ENCODE data around the gene CLCA4. TPM values are rescaled to one million over a fixed set of nuclear protein-coding genes. Genes with fewer than 3 reads are reported as not detected.

CLCA4 gene, protein sequence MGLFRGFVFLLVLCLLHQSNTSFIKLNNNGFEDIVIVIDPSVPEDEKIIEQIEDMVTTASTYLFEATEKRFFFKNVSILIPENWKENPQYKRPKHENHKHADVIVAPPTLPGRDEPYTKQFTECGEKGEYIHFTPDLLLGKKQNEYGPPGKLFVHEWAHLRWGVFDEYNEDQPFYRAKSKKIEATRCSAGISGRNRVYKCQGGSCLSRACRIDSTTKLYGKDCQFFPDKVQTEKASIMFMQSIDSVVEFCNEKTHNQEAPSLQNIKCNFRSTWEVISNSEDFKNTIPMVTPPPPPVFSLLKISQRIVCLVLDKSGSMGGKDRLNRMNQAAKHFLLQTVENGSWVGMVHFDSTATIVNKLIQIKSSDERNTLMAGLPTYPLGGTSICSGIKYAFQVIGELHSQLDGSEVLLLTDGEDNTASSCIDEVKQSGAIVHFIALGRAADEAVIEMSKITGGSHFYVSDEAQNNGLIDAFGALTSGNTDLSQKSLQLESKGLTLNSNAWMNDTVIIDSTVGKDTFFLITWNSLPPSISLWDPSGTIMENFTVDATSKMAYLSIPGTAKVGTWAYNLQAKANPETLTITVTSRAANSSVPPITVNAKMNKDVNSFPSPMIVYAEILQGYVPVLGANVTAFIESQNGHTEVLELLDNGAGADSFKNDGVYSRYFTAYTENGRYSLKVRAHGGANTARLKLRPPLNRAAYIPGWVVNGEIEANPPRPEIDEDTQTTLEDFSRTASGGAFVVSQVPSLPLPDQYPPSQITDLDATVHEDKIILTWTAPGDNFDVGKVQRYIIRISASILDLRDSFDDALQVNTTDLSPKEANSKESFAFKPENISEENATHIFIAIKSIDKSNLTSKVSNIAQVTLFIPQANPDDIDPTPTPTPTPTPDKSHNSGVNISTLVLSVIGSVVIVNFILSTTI
- total RNA-seq (2014; rRNA removed; shearing (Covaris generic)): not detected in 2 replicates
- not detected in 2 replicates for polyA plus RNA-seq (2016; fragmentation: Nextera tagmentation; extraction: Ambion mirVana)
- long read RNA-seq: 0 reads

DNA sequence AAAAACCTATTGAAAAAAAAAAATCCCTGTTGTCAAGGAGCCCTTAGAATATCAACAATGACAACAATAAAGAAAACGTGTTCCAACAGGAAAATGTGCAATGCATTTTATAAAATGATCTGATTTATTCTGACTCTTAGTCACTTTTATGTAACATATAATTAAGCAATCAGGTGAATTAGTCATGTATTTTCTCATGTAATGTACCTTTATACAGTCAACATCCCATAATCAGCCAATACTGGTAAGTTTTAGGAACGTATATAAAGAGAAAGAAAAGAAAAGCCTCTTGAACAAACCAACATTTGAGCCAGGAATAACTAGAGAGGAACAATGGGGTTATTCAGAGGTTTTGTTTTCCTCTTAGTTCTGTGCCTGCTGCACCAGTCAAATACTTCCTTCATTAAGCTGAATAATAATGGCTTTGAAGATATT is at the start of gene CLCA4:
Gene CLCA4 (plus strand): TSS at position 292 of the 435 bp plus-strand sequence. CDS start 42 bp downstream, at position 334.
- H3K4me2 ChIP-seq: no peak within 1 kb of the TSS
- H2AFZ ChIP-seq: no peak within 1 kb of the TSS
- Mint-ChIP-seq H3K36me3 (ENCODE audit: low read depth) (no peaks in the 10 kb centered on the region), H3K27me3 (ENCODE audit: insufficient read depth, low read depth, poor library complexity) (peaks cover 1% of the 10 kb centered on the region), H3K4me3 (no peak within 1 kb of the TSS), H3K27ac (no peak within 1 kb of the TSS), H3K4me1 (peaks cover 13% of the 10 kb centered on the region), H3K9me3 (0 out of 3 replicates have a peak, but pooled peaks cover 3% of the 10 kb centered on the region)
- no peaks in the 10 kb centered on the region for H3K9me2 ChIP-seq (ENCODE audit: insufficient read depth)
- peaks cover 14% of the 10 kb centered on the region for H3K4me1 ChIP-seq (ENCODE audit: insufficient read depth)
- no peak within 1 kb of the TSS for H3K27ac ChIP-seq (ENCODE audit: low read depth)
- H3F3A ChIP-seq (replicated peaks; ENCODE audit: low read depth): no peaks in the 10 kb centered on the region
- H4K20me1 ChIP-seq (replicated peaks; ENCODE audit: insufficient read depth): no peaks in the 10 kb centered on the region
- no peaks in the 10 kb centered on the region for H3K79me2 ChIP-seq (replicated peaks; ENCODE audit: insufficient read depth)
- H3K4me3 ChIP-seq: no peak within 1 kb of the TSS
- ATAC-seq (no peak), DNase-seq (ENCODE audit: low spot score) (no peak)
- H3K27me3 ChIP-seq (ENCODE audit: insufficient read depth): no peaks in the 10 kb centered on the region
- TF ChIP-seq, protein P1, sequence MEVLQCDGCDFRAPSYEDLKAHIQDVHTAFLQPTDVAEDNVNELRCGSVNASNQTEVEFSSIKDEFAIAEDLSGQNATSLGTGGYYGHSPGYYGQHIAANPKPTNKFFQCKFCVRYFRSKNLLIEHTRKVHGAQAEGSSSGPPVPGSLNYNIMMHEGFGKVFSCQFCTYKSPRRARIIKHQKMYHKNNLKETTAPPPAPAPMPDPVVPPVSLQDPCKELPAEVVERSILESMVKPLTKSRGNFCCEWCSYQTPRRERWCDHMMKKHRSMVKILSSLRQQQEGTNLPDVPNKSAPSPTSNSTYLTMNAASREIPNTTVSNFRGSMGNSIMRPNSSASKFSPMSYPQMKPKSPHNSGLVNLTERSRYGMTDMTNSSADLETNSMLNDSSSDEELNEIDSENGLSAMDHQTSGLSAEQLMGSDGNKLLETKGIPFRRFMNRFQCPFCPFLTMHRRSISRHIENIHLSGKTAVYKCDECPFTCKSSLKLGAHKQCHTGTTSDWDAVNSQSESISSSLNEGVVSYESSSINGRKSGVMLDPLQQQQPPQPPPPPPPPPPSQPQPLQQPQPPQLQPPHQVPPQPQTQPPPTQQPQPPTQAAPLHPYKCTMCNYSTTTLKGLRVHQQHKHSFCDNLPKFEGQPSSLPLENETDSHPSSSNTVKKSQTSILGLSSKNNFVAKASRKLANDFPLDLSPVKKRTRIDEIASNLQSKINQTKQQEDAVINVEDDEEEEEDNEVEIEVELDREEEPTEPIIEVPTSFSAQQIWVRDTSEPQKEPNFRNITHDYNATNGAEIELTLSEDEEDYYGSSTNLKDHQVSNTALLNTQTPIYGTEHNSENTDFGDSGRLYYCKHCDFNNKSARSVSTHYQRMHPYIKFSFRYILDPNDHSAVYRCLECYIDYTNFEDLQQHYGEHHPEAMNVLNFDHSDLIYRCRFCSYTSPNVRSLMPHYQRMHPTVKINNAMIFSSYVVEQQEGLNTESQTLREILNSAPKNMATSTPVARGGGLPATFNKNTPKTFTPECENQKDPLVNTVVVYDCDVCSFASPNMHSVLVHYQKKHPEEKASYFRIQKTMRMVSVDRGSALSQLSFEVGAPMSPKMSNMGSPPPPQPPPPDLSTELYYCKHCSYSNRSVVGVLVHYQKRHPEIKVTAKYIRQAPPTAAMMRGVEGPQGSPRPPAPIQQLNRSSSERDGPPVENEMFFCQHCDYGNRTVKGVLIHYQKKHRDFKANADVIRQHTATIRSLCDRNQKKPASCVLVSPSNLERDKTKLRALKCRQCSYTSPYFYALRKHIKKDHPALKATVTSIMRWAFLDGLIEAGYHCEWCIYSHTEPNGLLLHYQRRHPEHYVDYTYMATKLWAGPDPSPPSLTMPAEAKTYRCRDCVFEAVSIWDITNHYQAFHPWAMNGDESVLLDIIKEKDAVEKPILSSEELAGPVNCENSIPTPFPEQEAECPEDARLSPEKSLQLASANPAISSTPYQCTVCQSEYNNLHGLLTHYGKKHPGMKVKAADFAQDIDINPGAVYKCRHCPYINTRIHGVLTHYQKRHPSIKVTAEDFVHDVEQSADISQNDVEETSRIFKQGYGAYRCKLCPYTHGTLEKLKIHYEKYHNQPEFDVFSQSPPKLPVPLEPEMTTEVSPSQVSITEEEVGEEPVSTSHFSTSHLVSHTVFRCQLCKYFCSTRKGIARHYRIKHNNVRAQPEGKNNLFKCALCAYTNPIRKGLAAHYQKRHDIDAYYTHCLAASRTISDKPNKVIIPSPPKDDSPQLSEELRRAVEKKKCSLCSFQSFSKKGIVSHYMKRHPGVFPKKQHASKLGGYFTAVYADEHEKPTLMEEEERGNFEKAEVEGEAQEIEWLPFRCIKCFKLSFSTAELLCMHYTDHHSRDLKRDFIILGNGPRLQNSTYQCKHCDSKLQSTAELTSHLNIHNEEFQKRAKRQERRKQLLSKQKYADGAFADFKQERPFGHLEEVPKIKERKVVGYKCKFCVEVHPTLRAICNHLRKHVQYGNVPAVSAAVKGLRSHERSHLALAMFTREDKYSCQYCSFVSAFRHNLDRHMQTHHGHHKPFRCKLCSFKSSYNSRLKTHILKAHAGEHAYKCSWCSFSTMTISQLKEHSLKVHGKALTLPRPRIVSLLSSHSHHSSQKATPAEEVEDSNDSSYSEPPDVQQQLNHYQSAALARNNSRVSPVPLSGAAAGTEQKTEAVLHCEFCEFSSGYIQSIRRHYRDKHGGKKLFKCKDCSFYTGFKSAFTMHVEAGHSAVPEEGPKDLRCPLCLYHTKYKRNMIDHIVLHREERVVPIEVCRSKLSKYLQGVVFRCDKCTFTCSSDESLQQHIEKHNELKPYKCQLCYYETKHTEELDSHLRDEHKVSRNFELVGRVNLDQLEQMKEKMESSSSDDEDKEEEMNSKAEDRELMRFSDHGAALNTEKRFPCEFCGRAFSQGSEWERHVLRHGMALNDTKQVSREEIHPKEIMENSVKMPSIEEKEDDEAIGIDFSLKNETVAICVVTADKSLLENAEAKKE (CRISPR knock-in tag; IDR thresholded peaks at IDR 0.05): no peak
- TF ChIP-seq, protein P2, sequence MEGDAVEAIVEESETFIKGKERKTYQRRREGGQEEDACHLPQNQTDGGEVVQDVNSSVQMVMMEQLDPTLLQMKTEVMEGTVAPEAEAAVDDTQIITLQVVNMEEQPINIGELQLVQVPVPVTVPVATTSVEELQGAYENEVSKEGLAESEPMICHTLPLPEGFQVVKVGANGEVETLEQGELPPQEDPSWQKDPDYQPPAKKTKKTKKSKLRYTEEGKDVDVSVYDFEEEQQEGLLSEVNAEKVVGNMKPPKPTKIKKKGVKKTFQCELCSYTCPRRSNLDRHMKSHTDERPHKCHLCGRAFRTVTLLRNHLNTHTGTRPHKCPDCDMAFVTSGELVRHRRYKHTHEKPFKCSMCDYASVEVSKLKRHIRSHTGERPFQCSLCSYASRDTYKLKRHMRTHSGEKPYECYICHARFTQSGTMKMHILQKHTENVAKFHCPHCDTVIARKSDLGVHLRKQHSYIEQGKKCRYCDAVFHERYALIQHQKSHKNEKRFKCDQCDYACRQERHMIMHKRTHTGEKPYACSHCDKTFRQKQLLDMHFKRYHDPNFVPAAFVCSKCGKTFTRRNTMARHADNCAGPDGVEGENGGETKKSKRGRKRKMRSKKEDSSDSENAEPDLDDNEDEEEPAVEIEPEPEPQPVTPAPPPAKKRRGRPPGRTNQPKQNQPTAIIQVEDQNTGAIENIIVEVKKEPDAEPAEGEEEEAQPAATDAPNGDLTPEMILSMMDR (conservative IDR thresholded peaks at IDR 0.05; ENCODE audit: low read depth in 2 of 2): no peak
- no peak for TF ChIP-seq EZH2phosphoT487 (IDR thresholded peaks at IDR 0.05; ENCODE audit: unreplicated experiment)
- TF ChIP-seq EZH2 (IDR thresholded peaks at IDR 0.05; ENCODE audit: low read depth, unreplicated experiment): no peak
- no peak for TF ChIP-seq ZNF331 (CRISPR knock-in tag; IDR thresholded peaks at IDR 0.05; ENCODE audit: low read depth)
- TF ChIP-seq STAT1 (IDR thresholded peaks at IDR 0.05; ENCODE audit: unreplicated experiment): no peak
- no peak for TF ChIP-seq CREB1 (CRISPR knock-in tag; IDR thresholded peaks at IDR 0.05; ENCODE audit: low read depth)
- no peak for TF ChIP-seq NANOG (IDR thresholded peaks at IDR 0.05; ENCODE audit: borderline replicate concordance)
- TF ChIP-seq, protein P3, sequence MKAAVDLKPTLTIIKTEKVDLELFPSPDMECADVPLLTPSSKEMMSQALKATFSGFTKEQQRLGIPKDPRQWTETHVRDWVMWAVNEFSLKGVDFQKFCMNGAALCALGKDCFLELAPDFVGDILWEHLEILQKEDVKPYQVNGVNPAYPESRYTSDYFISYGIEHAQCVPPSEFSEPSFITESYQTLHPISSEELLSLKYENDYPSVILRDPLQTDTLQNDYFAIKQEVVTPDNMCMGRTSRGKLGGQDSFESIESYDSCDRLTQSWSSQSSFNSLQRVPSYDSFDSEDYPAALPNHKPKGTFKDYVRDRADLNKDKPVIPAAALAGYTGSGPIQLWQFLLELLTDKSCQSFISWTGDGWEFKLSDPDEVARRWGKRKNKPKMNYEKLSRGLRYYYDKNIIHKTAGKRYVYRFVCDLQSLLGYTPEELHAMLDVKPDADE (IDR thresholded peaks at IDR 0.05): no peak
- no peaks in the 10 kb centered on the region for H3K36me3 ChIP-seq (ENCODE audit: insufficient read depth)

Data from GM23338 (cell line).